GM19043 (cell line): Measurements from ENCODE around the gene SORCS2.

ENCODE experiments used
- ATAC-seq: cut with Tn5 transposase; IDR thresholded peaks from one replicate; pipeline ENCODE4 v1.9.1; 2021; ENCODE audit warnings: low read depth; ENCODE audit not compliant: unreplicated experiment

The SORCS2 gene

GRCh38 chr4:7282786-7283440 lies 90.6 kb downstream of the SORCS2 start:
- no peak for ATAC-seq

GRCh38 chr4:7285244-7286094 lies 93.1 kb downstream of the SORCS2 start:
- no peak for ATAC-seq

DNA sequence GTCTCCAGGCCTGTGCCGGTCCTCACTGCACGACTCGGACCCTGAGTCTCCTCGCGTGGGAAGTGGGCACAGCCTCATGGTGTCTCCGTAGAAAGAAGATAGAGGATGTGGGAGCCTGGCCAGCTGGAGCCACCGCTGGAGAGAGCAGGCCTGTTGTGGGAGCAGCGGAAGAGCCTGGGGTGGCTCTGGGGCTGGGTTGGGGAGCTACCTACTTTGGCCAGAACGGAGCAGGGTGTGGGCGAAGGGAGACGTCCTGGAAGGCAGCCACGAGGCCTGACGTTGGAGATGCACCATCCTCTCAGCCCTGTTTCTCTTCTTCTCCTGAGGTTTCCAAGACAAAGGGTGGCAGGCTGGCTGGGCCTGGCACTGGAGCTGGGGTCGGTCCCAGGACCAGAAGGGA lies 93.8 kb downstream of the SORCS2 start:
- no peak for ATAC-seq

DNA sequence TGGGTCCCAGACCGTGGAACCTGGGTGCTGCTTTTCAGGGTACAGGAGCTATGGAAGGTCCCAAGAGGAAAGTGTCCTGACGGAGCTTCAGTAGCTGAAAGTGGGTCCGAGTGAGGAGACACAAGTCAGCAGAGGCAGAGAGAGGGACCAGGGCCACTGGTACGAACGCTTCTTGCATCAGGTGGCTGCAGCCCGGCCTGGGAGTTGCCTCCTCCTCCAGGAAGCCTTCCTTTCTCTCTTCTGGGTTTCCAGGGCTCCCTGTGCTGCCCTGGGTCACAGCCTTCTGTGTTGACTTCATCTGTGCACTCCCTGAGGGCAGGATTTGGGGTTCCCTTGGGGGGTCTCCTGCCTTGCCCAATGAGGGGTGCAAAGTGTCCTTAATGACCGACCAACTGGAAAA lies 94.5 kb downstream of the SORCS2 start:
- ATAC-seq = no peak

- no peak for ATAC-seq
Measured at GRCh38 chr4:7287274-7287917, 95.1 kb downstream of the SORCS2 start.

DNA sequence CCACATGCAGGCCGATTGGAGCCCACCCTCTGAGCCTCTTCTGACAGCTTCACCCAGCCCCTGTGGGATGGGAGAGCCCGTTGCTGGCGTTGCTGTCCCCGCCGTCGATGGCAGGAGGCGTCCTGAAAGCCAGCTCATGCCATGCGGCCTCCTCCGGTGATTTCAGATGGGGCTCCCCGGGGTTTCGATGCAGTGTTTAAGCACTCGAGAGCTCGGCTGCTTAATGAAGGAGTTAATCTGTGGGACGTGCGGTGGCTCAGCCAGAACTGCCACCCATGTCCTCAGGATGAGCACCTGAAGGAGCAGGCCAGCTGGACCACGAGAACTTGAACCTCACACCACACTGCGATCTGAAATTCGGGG lies 95.6 kb downstream of the SORCS2 start:
- no peak for ATAC-seq

GRCh38 chr4:7288751-7289523 lies 96.6 kb downstream of the SORCS2 start:
- no peak for ATAC-seq

- no peak for ATAC-seq
Measured at GRCh38 chr4:7289589-7289988, 97.3 kb downstream of the SORCS2 start.

DNA sequence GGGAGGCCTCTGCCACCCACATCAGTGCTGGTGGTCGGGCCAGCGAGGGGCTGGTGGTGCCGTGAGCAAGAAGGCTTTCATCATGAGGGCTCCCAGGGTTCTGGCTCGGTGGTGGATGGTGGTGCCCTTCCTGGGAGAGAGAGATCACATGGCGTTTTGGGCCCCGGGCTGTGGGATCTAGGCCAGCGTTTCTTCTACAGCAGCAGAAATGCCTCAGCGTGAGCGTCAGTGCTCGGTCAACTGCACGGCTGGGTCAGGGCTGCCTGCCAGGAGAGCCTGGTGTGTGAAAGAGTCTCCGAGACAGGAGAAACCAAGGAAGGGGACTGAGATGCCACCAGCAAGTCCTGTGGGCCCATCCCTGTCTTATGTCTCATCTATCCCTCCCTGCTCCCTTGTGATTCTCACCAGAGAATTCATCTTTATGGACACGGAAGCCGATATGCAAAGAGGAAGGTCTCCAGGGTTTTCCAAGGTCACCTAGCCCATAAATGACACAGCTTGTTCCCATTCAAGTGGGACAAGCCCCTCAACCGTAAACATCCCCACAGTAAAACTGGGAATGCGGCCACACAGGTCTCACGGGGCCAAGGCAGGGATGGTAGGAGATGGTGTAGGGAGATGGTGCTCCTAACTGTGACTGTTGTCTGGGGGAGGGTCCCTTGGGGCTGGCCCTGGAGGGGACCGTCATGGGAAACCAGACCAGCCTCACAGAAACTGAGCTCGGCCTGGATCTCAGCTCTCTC lies 99.2 kb downstream of the SORCS2 start:
- ATAC-seq = no peak

DNA sequence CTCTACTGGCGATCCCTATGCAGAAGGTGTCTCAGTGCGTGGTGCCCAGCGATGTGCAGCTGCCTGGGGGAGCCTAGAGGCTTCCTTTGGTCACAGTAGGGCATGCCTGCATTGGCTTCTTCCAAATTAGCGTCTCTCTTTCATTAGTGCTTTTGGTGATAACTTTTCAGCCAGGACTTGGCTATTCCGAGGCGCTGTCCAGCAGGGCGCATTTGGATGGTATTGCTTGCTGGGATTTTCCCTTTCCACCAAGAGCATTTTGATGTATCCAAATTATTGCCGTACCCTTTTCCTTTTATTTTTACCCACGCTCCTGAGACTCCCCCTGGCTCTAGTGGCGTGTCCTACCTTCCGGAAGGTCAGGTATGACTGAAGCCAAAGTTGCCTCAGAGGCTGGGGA lies 101.4 kb downstream of the SORCS2 start:
- no peak for ATAC-seq

DNA sequence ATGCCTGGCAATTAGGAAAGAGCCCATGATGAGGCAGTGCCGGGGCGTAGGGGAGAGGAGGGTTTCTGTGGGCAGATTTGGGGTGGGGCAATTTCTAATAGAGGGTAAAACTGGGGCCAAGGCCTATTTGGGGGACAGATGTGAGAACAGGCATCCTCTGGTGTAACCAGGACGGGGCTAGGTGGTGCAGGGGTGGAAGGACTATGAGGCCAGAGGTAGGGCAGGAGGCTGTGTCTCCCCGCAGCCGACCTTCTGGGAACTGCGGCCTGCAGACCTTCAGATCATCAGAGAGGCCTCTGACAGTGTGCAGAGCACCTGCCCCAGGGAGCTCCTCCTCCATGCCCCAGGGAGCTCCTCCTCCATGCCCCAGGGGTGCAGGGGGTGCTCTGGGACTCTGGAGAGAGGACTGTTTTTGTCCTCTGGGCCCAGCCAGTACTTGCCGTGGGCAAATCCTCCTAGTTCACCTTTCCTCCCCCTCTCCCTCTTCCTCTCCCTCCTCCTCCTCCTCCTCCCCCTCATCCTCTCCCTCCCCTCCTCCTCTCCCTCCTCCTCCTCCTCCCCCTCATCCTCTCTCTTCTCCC lies 101.9 kb downstream of the SORCS2 start:
- no peak for ATAC-seq

GRCh38 chr4:7295197-7295910 lies 103.0 kb downstream of the SORCS2 start:
- no peak for ATAC-seq

DNA sequence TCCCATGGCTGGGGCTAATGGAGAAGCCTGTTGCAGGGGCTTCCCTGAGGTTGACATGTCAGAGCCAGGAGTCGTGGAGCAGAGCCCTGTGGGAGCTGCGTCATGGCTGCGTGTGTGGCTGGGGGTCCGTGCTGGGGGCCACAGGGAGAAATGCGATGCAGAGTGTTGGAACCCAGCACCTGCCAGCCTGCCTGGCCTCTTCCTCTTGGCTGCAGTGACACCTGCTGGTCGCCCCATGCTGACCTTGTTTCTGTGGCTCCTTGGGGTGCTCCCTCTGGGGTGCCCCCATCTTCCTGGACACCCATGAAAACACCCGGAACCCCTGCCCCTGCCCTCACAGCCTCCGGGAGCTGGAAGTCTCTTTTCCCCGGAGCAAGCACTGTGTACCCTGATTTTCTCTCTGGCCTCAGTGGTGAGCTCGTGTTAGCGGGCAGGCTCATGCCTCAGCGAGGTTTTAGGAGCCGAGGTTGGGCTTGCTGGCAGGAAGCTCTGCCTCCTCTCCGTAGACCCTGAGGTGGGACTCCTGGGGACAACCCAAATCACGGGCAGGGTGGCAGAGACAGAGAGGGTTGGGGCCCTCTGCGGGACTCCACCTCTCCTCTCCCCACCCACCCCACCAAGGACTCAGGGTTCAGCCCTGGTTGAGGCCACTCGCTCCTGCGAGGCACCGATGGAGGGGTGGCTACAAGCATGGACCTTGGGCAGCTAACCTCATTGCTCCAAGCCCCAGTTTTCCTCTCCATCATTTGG lies 103.7 kb downstream of the SORCS2 start:
- no peak for ATAC-seq

DNA sequence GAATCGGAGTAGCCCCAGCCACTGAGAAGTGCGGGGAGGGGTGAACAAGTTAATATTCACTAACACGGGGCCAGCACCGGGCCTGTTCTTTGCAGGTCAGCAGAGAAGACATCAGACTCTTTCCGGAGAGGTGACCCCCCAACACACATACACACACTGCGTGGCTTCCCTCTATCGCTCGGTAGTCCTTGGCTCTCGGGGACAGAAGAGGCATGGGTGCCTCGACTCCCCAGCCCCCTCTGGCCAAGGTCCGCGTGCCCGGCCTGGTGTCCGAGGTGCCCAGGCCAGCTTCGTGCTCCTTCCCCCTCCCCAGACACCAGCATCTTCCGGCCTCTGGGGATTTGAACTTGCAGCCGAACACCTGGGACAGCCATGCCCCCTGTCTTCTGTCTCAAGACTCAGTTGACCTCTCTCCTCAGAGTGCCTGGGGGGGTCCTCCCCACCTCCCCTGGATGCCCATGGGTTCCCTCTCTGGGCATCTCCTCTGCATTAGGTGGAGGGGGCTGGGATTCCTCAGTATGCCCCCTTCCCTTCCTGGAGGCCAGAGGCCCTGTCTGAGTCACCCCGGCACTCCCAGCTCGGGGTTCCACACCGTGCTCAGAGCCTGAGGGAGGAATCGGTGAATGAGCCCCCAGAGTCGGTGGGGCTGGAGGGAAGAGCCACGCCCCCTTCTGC lies 104.5 kb downstream of the SORCS2 start:
- ATAC-seq = no peak

DNA sequence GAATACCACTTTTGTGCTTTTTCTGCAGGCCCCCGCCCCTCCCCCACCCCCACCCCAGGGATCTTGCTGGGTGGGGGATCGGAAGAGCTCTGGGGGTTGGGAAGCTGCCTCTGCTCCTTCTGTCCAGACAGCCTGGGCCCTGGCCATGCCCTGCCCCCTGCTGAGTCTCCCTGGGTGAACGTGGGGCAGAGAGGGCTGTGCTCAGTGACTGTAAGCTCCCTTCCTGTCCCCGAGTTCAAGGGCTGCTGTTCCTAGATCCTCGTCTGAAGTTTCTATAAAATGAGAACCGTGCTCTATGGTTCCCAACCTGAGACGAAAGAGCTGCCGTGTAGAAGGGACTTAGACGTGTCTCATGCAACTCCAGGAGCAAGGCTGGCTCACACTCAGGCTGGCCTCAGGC lies 105.0 kb downstream of the SORCS2 start:
- no peak for ATAC-seq

- no peak for ATAC-seq
Measured at GRCh38 chr4:7297881-7298280, 105.5 kb downstream of the SORCS2 start.

- no peak for ATAC-seq
Measured at GRCh38 chr4:7298619-7299009, 106.3 kb downstream of the SORCS2 start.
